SH-SY5Y (cell line): Measurements from ENCODE around the gene RBM12.

ENCODE experiments used
- GATA2 ChIP-seq: IDR thresholded peaks from 2 replicates; pipeline ENCODE4 v1.6.1; 2011; ENCODE audit warnings: mild to moderate bottlenecking, low read depth, low read length
- GATA3 ChIP-seq: IDR thresholded peaks from 2 replicates; pipeline ENCODE4 v1.6.1; 2011; ENCODE audit warnings: low read depth, mild to moderate bottlenecking, low read length, moderate library complexity

DNA sequence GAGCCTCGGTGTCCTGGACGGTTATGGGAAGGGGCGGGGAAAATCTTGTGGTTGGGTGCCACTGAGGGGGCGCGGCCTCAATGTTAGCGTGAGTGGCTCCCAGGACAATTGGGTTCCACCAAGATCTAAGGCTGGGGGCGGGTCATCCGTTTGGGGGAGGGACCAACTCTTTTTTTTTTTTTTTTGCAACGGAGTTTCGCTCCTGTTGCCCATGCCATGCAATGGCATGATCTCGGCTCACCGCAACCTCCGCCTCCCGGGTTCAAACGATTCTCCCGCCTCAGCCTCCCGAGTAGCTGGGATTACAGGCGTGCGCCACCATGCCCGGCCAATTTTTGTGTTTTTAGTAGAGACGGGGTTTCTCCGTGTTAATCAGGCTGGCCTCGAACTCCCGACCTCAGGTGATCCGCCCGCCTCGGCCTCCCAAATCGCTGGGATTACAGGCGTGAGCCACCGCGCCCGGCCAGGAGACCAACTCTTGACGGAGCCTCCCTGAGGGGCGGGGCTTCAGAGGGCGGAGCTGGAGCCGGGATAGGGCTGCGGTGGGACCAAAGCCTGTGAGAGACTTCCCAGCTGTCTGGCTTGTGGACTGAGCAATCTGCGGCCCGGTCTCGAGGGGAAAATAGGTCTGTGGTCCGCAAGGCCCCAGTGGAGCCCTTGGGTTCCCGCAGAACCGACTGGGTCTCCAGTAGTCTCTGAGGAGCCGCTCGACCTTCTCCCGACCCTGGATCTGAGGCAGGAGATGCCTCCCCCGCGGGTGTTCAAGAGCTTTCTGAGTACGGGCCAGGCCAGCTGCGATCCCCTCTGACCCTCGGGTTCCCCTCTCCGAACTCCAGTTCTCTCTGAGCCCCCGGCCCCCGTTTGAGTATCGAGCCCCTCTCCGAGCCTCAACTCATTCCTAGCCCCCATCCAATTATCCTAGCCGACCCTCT lies 48.0 kb downstream of the RBM12 start:
- TF ChIP-seq GATA2 (no peak), GATA3 (no peak)
